Spleen (tissue), 11 donors: ENCODE measurements around the gene GPR18. TPM values are rescaled to one million over a fixed set of nuclear protein-coding genes. Genes with fewer than 3 reads are reported as not detected.

ENCODE experiments used
- DNase-seq: peaks from one replicate; pipeline ENCODE4 v3.0.0-alpha.2; 2020
- H3K27ac ChIP-seq, 8 donors: fragments of 200-600 bp; sonication (generic) in 7 of 8; 1 replicate in 4 of 8; 2 replicates in 4 of 8; pipeline versions ENCODE4 v1.5.0 to v1.8.0; 2016 to 2021; ENCODE audit warnings: inconsistent platforms in 4 of 8, mild to moderate bottlenecking in 4 of 8, moderate library complexity in 1 of 8
- H3K27me3 ChIP-seq, 7 donors: fragments of 200-600 bp; sonication (generic) in 6 of 7; replicated peaks in 1 of 7; 1 replicate in 4 of 7; 2 replicates in 3 of 7; pipeline versions ENCODE4 v1.5.0 to v1.8.0; 2016 to 2021; ENCODE audit warnings: inconsistent platforms in 3 of 7, mild to moderate bottlenecking in 1 of 7
- H3K36me3 ChIP-seq, 6 donors: fragments of 200-600 bp; sonication (generic) in 5 of 6; 1 replicate in 4 of 6; 2 replicates in 2 of 6; pipeline versions ENCODE4 v1.5.0 to v1.8.0; 2016 to 2021; ENCODE audit warnings: inconsistent platforms in 2 of 6
- H3K4me1 ChIP-seq, 6 donors: fragments of 200-600 bp; sonication (generic) in 5 of 6; 1 replicate in 3 of 6; 2 replicates in 3 of 6; pipeline versions ENCODE4 v1.5.0 to v1.8.0; 2016 to 2021; ENCODE audit warnings: inconsistent platforms in 3 of 6
- H3K4me3 ChIP-seq, 8 donors: fragments of 200-600 bp; sonication (generic) in 7 of 8; 1 replicate in 4 of 8; 2 replicates in 4 of 8; pipeline versions ENCODE4 v1.5.0 to v1.8.0; 2016 to 2021; ENCODE audit warnings: inconsistent platforms in 4 of 8, mild to moderate bottlenecking in 4 of 8, moderate library complexity in 2 of 8
- H3K9me3 ChIP-seq, 8 donors: fragments of 200-600 bp; sonication (generic) in 7 of 8; 1 replicate in 4 of 8; 2 replicates in 4 of 8; pipeline versions ENCODE4 v1.5.0 to v1.8.0; 2016 to 2021; ENCODE audit warnings: inconsistent platforms in 4 of 8
- CTCF ChIP-seq, 11 experiments: fragments of 200-600 bp in 7 of 11; fragments of 450-650 bp in 4 of 11; sonication (generic) in 4 of 11; IDR thresholded peaks in 8 of 11; conservative IDR thresholded peaks in 3 of 11; 1 replicate in 7 of 11; 2 replicates in 4 of 11; pipeline versions ENCODE4 v1.4.0 to v1.8.0; 2016 to 2021; ENCODE audit warnings: antibody characterized with exemption in 11 of 11, inconsistent platforms in 4 of 11, mild to moderate bottlenecking in 1 of 11
- POLR2A ChIP-seq, 3 donors: fragments of 450-650 bp; IDR thresholded peaks; one replicate each; pipeline ENCODE4 v1.5.1; 2017; ENCODE audit warnings: antibody characterized with exemption in 3 of 3, mild to moderate bottlenecking in 1 of 3
- POLR2AphosphoS5 ChIP-seq, 3 donors: sonication (generic); formaldehyde crosslinking; IDR thresholded peaks; one replicate each; pipeline ENCODE4 v1.5.1; 2017; ENCODE audit warnings: antibody characterized with exemption in 3 of 3
- WGBS, 5 donors: extraction: QIAGEN DNeasy Blood & Tissue Kit in 3 of 5; methylation state at CpG; one replicate each; pipeline versions ENCODE4 v1.1.5 to v1.1.7; 2013 to 2018; 5-methylcytosine and 5-hydroxymethylcytosine counted together
- intact Hi-C: fragments of 100-400 bp; cut with DNase I; formaldehyde crosslinking; loops from one replicate; pipeline ENCODE4 v1.15.0; 2023; ENCODE audit warnings: low total_unique reads
- polyA plus RNA-seq, 3 donors: library from polyadenylated mRNA; stranded (reverse); fragments of 200-250 nt; gene quantifications; one replicate each; pipeline ENCODE4 v1.2.1, GENCODE V29; 2013
- total RNA-seq, 7 donors: library from RNA; depleted of rRNA in 3 of 7; stranded (reverse); fragments of >200 nt in 3 of 7; fragmentation: NEBNext Ultra II Directional in 4 of 7; extraction: Animal tissue kit (Norgen Biotek cat#: 25700) in 4 of 7; gene quantifications; one replicate each; pipeline versions ENCODE4 v1.1.0 to v1.2.1, GENCODE V29; 2016 to 2021
- donor health status: healthy with polysubstance abuse.
- donor health status: DM: no; HTN: no; CAD: no; lungs with moderate emphysema.
- donor health status: DM: no; HTN: no; CAD: no.
- donor health status: Bipolar disorder and iron deficiency.
- donor health status: healthy.
- donor health status: DM: no; HTN: no; CAD: no.
- donor health status: DM: yes; HTN: yes; CAD: no.

The GPR18 gene
- total and polyA plus RNA-seq, 10 donors = 9.6 to 33.9 (median 16.8) TPM

GRCh38 chr13:99269627-99270241 lies 11.6 kb upstream of the GPR18 start:
- H3K4me3 ChIP-seq = no peak overlapping the region
- H3K27me3 ChIP-seq = no peaks in the 10 kb centered on the region
- H3K4me1 ChIP-seq = peaks cover 0 to 77% (median 54%) of the 10 kb centered on the region in 6 donors
- TF ChIP-seq POLR2A (IDR thresholded peaks at IDR 0.05) (no peak), CTCF (IDR thresholded peaks at IDR 0.05 in 8 of 11, conservative IDR thresholded peaks at IDR 0.05 in 3 of 11) (peak; percentile 65 to 91 (median 82))
- peaks cover 0 to 16% (median 8%) of the 10 kb centered on the region in 6 donors for H3K36me3 ChIP-seq
- H3K9me3 ChIP-seq = peaks cover 0 to 9% (median 7%) of the 10 kb centered on the region in 8 donors
- DNase-seq = no peak
- intact Hi-C loops = loop anchor here (5.0 to 10.0 kb wide), 5 partner anchors 72 to 235 kb away; partner anchors contain the start of gene TM9SF2
- 39 to 61% (median 53%) methylated on average over 3 of the region's 3 CpGs for WGBS, 5 donors
- peak overlapping the region in 7 of 8 donors; percentile 63 to 89 (median 79) for H3K27ac ChIP-seq

GRCh38 chr13:99268822-99269221 lies 10.6 kb upstream of the GPR18 start:
- peak overlapping the region in 3 of 8 donors; percentile 79 to 89 (median 82) for H3K27ac ChIP-seq
- TF ChIP-seq POLR2A (IDR thresholded peaks at IDR 0.05) = no peak
- no peak for TF ChIP-seq POLR2AphosphoS5 (IDR thresholded peaks at IDR 0.05)
- TF ChIP-seq CTCF (IDR thresholded peaks at IDR 0.05 in 8 of 11, conservative IDR thresholded peaks at IDR 0.05 in 3 of 11) = no peak
- no peaks in the 10 kb centered on the region for H3K27me3 ChIP-seq
- H3K4me3 ChIP-seq = no peak overlapping the region
- H3K36me3 ChIP-seq = peaks cover 0 to 16% (median 8%) of the 10 kb centered on the region in 6 donors
- no peak for DNase-seq
- 84 to 92% (median 86%) methylated on average over 3 of the region's 3 CpGs for WGBS, 5 donors
- intact Hi-C loops = loop anchor here (5.0 kb wide), 2 partner anchors 72 to 92 kb away; no protein-coding TSS in a partner anchor
- H3K9me3 ChIP-seq = peaks cover 0 to 9% (median 7%) of the 10 kb centered on the region in 8 donors
- peaks cover 8 to 77% (median 56%) of the 10 kb centered on the region in 6 donors for H3K4me1 ChIP-seq

GRCh38 chr13:99267927-99268326 lies 9.7 kb upstream of the GPR18 start:
- H3K36me3 ChIP-seq = peaks cover 0 to 16% (median 8%) of the 10 kb centered on the region in 6 donors
- H3K9me3 ChIP-seq = peaks cover 0 to 9% (median 7%) of the 10 kb centered on the region in 8 donors
- TF ChIP-seq POLR2A (IDR thresholded peaks at IDR 0.05) = no peak
- TF ChIP-seq POLR2AphosphoS5 (IDR thresholded peaks at IDR 0.05) = no peak
- no peak for TF ChIP-seq CTCF (IDR thresholded peaks at IDR 0.05 in 8 of 11, conservative IDR thresholded peaks at IDR 0.05 in 3 of 11)
- H3K4me1 ChIP-seq = peaks cover 8 to 78% (median 61%) of the 10 kb centered on the region in 6 donors
- DNase-seq = no peak
- H3K27ac ChIP-seq = no peak overlapping the region
- 88 to 96% (median 92%) methylated on average over 4 of the region's 4 CpGs for WGBS, 5 donors
- no peaks in the 10 kb centered on the region for H3K27me3 ChIP-seq
- intact Hi-C loops = loop anchor here (5.0 kb wide), 2 partner anchors 71 to 91 kb away; no protein-coding TSS in a partner anchor
- no peak overlapping the region for H3K4me3 ChIP-seq

- Histone ChIP-seq H3K27me3 (no peaks in the 10 kb centered on the region), H3K4me3 (no peak overlapping the region), H3K4me1 (peaks cover 8 to 78% (median 56%) of the 10 kb centered on the region in 6 donors), H3K36me3 (peaks cover 0 to 16% (median 8%) of the 10 kb centered on the region in 6 donors), H3K27ac (no peak overlapping the region), H3K9me3 (no peaks in the 10 kb centered on the region)
- 78 to 91% (median 86%) methylated on average over 6 of the region's 6 CpGs for WGBS, 5 donors
- no peak for DNase-seq
- intact Hi-C loops = loop anchor here (5.0 kb wide), 2 partner anchors 70 to 90 kb away; no protein-coding TSS in a partner anchor
- TF ChIP-seq CTCF (IDR thresholded peaks at IDR 0.05 in 8 of 11, conservative IDR thresholded peaks at IDR 0.05 in 3 of 11) = no peak
- TF ChIP-seq POLR2AphosphoS5 (IDR thresholded peaks at IDR 0.05) = no peak
- TF ChIP-seq POLR2A (IDR thresholded peaks at IDR 0.05) = no peak
Observed at GRCh38 chr13:99266827-99267226, 8.6 kb upstream of the GPR18 start.
